Measurements from ENCODE around the gene FLYWCH1. TPM values are rescaled to one million over a fixed set of nuclear protein-coding genes. Genes with fewer than 3 reads are reported as not detected.

Gene FLYWCH1
- total RNA-seq, 4 donors from 2014 or later: 41.7 to 49.7 (median 44.0) TPM

DNA sequence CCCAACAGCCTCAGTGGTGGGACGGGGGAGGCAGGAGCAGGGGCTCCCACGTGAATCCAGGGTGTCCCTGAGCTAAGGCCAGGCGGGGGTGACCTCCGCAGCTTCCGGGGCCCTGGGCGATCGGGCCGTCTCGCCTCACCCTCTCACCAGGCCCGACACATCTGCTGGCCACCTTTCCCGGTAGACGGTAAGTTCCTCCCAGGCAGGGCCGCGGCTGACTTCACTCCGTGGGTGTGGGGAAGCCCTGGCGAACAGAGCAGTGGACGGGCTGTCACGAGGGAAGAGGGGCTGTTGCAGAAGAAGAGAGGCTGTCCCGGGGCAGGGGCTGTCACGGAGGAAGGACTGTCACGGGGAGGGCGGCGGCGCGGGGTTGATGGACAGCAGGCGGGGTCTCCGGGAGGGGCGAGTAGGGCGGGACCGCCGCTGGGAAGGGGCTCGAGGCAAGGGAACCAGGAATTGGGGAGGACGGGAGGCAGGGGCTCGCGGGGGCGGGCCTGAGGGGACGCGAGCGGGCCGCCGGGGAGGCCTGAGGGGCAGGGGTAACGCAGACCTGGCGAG, 68.0 kb downstream of the FLYWCH1 start:
- peaks cover 9 to 12% of the 10 kb centered on the region in 2 donors for H3K4me1 ChIP-seq
- intact Hi-C loops (cut with DNase I; ENCODE audit: low total_unique reads): loop anchor here (1.0 kb wide), 2 partner anchors 10 to 227 kb away; partner anchors contain the start of genes PAQR4 and SRRM2
- no peaks in the 10 kb centered on the region for H3K36me3 ChIP-seq
- in situ Hi-C loops (cut with MboI; ENCODE audit: low sequenced_read_pairs in 4 of 4): no loop called here
- H3K4me3 ChIP-seq: peak overlapping the region; percentile 70 to 87 (median 82)
- ATAC-seq (no peak), DNase-seq (no peak)
- no peaks in the 10 kb centered on the region for H3K9me3 ChIP-seq
- no peak overlapping the region for H3K27ac ChIP-seq
- peaks cover 0 to 6% (median 3%) of the 10 kb centered on the region in 3 donors for H3K27me3 ChIP-seq
- TF ChIP-seq, protein P1, sequence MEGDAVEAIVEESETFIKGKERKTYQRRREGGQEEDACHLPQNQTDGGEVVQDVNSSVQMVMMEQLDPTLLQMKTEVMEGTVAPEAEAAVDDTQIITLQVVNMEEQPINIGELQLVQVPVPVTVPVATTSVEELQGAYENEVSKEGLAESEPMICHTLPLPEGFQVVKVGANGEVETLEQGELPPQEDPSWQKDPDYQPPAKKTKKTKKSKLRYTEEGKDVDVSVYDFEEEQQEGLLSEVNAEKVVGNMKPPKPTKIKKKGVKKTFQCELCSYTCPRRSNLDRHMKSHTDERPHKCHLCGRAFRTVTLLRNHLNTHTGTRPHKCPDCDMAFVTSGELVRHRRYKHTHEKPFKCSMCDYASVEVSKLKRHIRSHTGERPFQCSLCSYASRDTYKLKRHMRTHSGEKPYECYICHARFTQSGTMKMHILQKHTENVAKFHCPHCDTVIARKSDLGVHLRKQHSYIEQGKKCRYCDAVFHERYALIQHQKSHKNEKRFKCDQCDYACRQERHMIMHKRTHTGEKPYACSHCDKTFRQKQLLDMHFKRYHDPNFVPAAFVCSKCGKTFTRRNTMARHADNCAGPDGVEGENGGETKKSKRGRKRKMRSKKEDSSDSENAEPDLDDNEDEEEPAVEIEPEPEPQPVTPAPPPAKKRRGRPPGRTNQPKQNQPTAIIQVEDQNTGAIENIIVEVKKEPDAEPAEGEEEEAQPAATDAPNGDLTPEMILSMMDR (IDR thresholded peaks at IDR 0.05 in 4 of 5, conservative IDR thresholded peaks at IDR 0.05 in 1 of 5): no peak
- TF ChIP-seq POLR2A (IDR thresholded peaks at IDR 0.05): no peak

DNA sequence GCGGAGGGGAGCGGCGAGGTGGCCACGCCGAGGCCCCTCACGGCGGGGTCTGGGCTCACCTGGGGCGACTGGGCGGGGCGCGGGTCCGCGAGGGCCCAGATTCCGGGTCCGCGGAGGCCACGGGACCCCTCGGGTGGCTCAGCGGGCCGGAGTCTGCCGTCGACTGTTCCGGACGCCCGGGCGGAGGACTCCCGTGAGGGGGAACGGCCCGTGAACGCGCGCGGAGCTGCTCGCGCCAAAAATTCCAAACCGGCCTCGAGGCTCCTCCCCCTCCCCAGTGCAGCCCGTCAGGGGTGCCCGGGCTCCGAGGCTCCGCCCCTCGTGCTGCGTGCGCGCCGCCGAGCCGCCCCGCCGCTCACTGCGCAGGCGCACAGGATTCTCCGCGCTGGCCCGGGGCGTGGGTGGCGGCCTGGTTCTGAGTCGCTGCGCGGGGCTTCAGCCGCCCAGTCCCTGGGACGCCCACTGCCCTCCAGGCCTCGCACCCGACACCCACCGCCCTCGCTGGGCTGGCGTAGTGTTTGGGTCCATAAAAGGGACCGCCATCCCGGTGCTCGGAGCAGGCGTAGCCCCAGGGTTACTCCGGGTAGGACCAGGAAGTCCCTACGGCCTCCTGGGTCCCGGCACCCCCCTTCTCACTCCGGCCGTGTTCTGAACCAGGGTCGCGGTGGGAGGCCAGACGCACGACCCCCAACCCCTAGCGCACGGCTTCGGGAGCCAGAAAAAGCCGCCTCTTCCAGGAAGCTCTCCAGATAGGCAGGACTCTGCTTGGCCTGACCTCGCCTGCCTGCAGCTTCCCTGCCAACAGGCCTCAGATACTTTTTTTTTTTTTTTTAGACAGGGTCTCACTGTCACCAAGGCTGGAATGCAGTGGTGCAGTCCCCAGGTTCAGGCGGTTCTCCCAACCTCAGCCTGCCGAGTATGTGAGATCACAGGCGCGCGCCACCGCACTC, 68.8 kb downstream of the FLYWCH1 start, which contains the start of gene PKMYT1:
TSS of gene PKMYT1 (minus strand) at position 220 of the 950 bp plus-strand sequence. CDS start 789 bp downstream, outside the sequence.
- Histone ChIP-seq H3K27ac (peak within 1 kb of the TSS; percentile 76 to 89 (median 84)), H3K4me3 (peak within 1 kb of the TSS; percentile 70 to 87 (median 82)), H3K27me3 (peaks cover 0 to 6% (median 3%) of the 10 kb centered on the region in 3 donors), H3K4me1 (peaks cover 16 to 20% of the 10 kb centered on the region in 2 donors), H3K36me3 (no peaks in the 10 kb centered on the region), H3K9me3 (no peaks in the 10 kb centered on the region)
- DNase-seq (peak; percentile 69 to 82), ATAC-seq (peak; percentile 90 to 94)
- intact Hi-C loops (cut with DNase I; ENCODE audit: low total_unique reads) (loop anchor here (1.0 kb wide), 2 partner anchors 11 to 228 kb away; partner anchors contain the start of genes PAQR4 and SRRM2), in situ Hi-C loops (cut with MboI; ENCODE audit: low sequenced_read_pairs in 4 of 4) (no loop called here)
- TF ChIP-seq, protein P1 (IDR thresholded peaks at IDR 0.05 in 4 of 5, conservative IDR thresholded peaks at IDR 0.05 in 1 of 5): no peak
- peak; percentile 73 to 88 for TF ChIP-seq POLR2A (IDR thresholded peaks at IDR 0.05)

DNA sequence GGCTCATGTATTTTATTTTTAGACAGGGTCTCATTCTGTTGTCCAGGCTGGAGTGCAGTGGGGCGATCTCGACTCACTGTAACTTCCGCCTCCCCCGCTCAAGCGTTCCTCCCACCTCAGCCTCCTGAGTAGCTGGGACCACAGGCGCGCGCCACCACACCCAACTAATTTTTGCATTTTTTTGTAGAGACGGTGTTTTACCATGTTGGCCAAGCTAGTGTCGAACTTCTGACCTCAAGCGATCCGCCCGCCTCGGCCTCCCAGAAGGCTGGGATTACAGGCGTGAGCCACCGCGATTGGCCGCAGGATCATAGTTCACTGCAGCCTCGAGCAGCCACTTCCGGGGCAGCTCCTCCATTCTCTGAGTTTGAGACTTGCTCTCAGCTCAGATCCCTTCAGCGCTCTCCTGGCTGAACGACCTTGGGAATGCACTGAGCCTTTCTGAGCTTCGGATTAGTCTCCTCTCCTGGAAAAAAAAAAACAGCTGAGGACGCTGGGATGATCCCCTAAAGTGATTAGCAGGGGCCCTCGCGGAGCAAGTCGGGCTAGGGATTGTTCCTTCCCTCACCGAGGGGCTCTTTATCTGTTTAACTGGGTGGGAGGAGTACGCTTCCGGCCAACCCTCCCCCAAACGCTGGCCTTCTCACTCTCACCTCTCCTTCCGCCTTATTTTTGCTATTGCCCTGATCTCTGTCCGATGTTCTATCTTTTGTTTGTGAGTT, 69.6 kb downstream of the FLYWCH1 start:
- no peak for ATAC-seq
- Histone ChIP-seq H3K27ac (peak overlapping the region in 1 of 4 donors; percentile 89), H3K4me1 (peaks cover 24 to 25% of the 10 kb centered on the region in 2 donors), H3K9me3 (no peaks in the 10 kb centered on the region), H3K36me3 (no peaks in the 10 kb centered on the region), H3K27me3 (peaks cover 0 to 6% (median 3%) of the 10 kb centered on the region in 3 donors), H3K4me3 (peak overlapping the region; percentile 70 to 87 (median 82))
- intact Hi-C loops (cut with DNase I; ENCODE audit: low total_unique reads): no loop called here
- DNase-seq: no peak
- TF ChIP-seq, protein P1 (IDR thresholded peaks at IDR 0.05 in 4 of 5, conservative IDR thresholded peaks at IDR 0.05 in 1 of 5): no peak
- TF ChIP-seq POLR2A (IDR thresholded peaks at IDR 0.05): no peak
- in situ Hi-C loops (cut with MboI; ENCODE audit: low sequenced_read_pairs in 4 of 4): no loop called here

DNA sequence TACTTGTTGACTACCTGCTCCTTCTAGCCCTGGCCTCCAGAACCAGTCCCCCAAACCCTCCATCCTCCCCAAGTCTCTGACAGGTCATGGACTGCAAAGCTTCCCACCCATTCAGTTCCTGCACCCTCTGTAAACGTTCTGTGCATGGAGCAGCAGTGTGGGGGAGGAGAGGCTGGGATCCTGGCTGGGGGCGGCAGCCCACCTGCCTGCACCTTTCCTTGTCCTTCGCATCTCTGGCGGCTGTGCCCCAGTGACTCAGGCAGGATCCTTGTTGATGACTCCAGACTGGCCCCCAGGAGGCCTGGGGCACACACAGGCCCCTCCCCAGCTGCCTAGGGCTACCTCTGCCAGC, 70.1 kb downstream of the FLYWCH1 start:
- Histone ChIP-seq H3K4me3 (no peak overlapping the region), H3K36me3 (no peaks in the 10 kb centered on the region), H3K27me3 (peaks cover 0 to 6% (median 3%) of the 10 kb centered on the region in 3 donors), H3K4me1 (peaks cover 25 to 28% of the 10 kb centered on the region in 2 donors), H3K27ac (no peak overlapping the region), H3K9me3 (no peaks in the 10 kb centered on the region)
- TF ChIP-seq, protein P1 (IDR thresholded peaks at IDR 0.05 in 4 of 5, conservative IDR thresholded peaks at IDR 0.05 in 1 of 5): no peak
- no peak for TF ChIP-seq POLR2A (IDR thresholded peaks at IDR 0.05)
- intact Hi-C loops (cut with DNase I; ENCODE audit: low total_unique reads): no loop called here
- in situ Hi-C loops (cut with MboI; ENCODE audit: low sequenced_read_pairs in 4 of 4): no loop called here
- no peak for DNase-seq
- no peak for ATAC-seq
